Ovary (tissue), 3 donors: ENCODE measurements around the gene GPR108.

ENCODE experiments used
- POLR2A ChIP-seq: fragments of 450-650 bp; IDR thresholded peaks from one replicate; pipeline ENCODE4 v1.6.1; 2017; ENCODE audit warnings: antibody characterized with exemption, mild to moderate bottlenecking, moderate library complexity
- TF ChIP-seq, protein P1 (sequence below), 3 donors: fragments of 450-650 bp in 2 of 3; fragments of 200-600 bp in 1 of 3; IDR thresholded peaks; one replicate each; pipeline versions ENCODE4 v1.5.1 to v1.8.0; 2016 to 2022; ENCODE audit warnings: antibody characterized with exemption in 3 of 3, mild to moderate bottlenecking in 1 of 3
- donor health status: DM: no; HTN: no; CAD: no.

- TF ChIP-seq, protein P1, sequence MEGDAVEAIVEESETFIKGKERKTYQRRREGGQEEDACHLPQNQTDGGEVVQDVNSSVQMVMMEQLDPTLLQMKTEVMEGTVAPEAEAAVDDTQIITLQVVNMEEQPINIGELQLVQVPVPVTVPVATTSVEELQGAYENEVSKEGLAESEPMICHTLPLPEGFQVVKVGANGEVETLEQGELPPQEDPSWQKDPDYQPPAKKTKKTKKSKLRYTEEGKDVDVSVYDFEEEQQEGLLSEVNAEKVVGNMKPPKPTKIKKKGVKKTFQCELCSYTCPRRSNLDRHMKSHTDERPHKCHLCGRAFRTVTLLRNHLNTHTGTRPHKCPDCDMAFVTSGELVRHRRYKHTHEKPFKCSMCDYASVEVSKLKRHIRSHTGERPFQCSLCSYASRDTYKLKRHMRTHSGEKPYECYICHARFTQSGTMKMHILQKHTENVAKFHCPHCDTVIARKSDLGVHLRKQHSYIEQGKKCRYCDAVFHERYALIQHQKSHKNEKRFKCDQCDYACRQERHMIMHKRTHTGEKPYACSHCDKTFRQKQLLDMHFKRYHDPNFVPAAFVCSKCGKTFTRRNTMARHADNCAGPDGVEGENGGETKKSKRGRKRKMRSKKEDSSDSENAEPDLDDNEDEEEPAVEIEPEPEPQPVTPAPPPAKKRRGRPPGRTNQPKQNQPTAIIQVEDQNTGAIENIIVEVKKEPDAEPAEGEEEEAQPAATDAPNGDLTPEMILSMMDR (IDR thresholded peaks at IDR 0.05) = no peak
- TF ChIP-seq POLR2A = no peak
These were observed 50.3 kb downstream of the GPR108 start for GRCh38 chr19:6687114-6687513.
